Cardiac muscle cell (in vitro differentiated cells and primary cell): ENCODE measurements around the gene PIGQ. TPM values are rescaled to one million over a fixed set of nuclear protein-coding genes. Genes with fewer than 3 reads are reported as not detected.

Experiments used
- DNase-seq, 2 donors: peaks; one replicate each; pipeline versions ENCODE4 v3.0.0 to v3.0.0-alpha.2; 2010 to 2017; ENCODE audit warnings: low read depth in 1 of 2, low spot score in 1 of 2
- H3K27ac ChIP-seq: fragments of 200-600 bp; sonication (generic); 2 replicates; pipeline ENCODE4 v1.5.1; 2016
- H3K27me3 ChIP-seq: fragments of 200-600 bp; sonication (generic); 2 replicates; pipeline ENCODE4 v1.6.0; 2016; ENCODE audit warnings: control low read depth
- H3K36me3 ChIP-seq: fragments of 200-600 bp; sonication (generic); 2 replicates; pipeline ENCODE4 v1.5.1; 2016; ENCODE audit warnings: control low read depth
- H3K4me1 ChIP-seq: fragments of 200-600 bp; sonication (generic); 2 replicates; pipeline ENCODE4 v1.8.1; 2017; ENCODE audit warnings: low read depth, mild to moderate bottlenecking, mixed run types
- H3K4me3 ChIP-seq: fragments of 200-600 bp; sonication (generic); 2 replicates; pipeline ENCODE4 v1.5.1; 2016; ENCODE audit warnings: mild to moderate bottlenecking
- H3K9me3 ChIP-seq: fragments of 200-600 bp; sonication (generic); 2 replicates; pipeline ENCODE4 v1.5.1; 2017; ENCODE audit warnings: low read depth, mild to moderate bottlenecking, control low read depth
- CTCF ChIP-seq: IDR thresholded peaks from 2 replicates; pipeline ENCODE4 v1.5.1; 2012; ENCODE audit warnings: low read depth, mild to moderate bottlenecking, low read length
- polyA plus RNA-seq: library from polyadenylated mRNA; unstranded; fragments of >200 nt; fragmentation: Nextera tagmentation; extraction: Ambion mirVana; gene quantifications from 2 replicates; pipeline ENCODE4 v1.2.1, GENCODE V29; 2016
- total RNA-seq: library from RNA; depleted of rRNA; stranded (reverse); fragments of >200 nt; gene quantifications from 2 replicates; pipeline ENCODE4 v1.2.3, GENCODE V29; 2016

Gene PIGQ
- total and polyA plus RNA-seq, 2 experiments from 2014 or later = 110 to 124 TPM

DNA sequence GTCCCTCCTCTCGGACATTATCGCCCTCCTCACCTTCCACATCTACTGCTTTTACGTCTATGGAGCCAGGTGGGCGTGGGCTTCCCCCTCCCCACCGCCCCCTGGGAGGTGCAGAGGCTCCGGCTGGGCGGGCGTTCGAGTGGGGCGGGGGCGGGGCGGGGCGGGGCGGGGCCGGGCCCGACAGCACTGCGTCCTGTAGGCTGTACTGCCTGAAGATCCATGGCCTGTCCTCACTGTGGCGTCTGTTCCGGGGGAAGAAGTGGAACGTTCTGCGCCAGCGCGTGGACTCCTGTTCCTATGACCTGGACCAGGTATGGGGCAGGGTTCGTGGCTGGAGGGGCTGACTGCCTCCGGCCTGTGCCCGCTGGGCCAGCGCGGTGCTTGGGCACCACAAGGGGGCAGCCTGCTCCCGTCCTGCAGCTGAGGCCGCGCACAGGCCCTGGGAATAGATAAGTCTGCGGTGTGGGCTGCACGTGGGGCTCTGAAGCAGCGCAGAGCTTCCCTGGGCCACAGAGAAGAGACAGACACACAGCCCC, 9.2 kb downstream of the PIGQ start:
- peak; percentile 86 to 89 for DNase-seq
- TF ChIP-seq CTCF = peak; percentile 92
- Histone ChIP-seq H3K4me3 (peak overlapping the region; percentile 14), H3K27me3 (no peaks in the 10 kb centered on the region), H3K4me1 (peaks cover 6% of the 10 kb centered on the region), H3K36me3 (no peaks in the 10 kb centered on the region), H3K27ac (no peak overlapping the region), H3K9me3 (no peaks in the 10 kb centered on the region)

DNA sequence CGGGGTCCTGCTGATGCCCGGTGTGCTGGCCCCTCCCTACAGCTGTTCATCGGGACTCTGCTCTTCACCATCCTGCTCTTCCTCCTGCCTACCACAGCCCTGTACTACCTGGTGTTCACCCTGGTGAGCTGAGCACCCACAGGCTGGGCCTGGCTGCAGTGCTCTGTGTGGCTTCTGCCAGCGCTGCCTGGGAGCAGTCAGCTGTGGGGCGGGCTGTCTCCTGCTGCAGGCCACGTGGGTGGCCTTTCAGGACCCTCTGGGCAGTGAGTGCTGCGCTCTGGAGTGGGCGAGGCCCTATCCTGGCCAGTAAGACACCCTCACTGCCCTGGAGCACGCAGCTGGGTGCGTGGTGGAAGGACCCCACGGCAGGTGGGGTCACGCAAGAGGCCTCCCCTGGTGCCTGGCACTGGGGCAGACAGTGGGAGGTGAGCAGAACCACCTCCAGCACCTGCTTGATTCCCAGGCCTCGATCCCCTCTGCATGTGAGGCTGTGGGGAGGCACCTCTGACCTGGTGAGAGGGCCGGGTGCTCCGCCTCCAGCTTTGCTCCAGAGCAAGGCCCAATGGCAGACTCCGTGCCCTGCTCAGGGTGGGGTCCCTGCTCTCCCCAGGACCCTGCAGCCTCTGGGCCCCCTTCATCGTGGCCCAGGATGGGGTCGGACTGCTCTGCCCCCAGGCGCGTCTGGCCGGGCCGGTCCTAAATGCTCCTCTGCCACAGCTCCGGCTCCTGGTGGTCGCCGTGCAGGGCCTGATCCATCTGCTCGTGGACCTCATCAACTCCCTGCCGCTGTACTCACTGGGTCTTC, 10.6 kb downstream of the PIGQ start:
- H3K9me3 ChIP-seq = no peaks in the 10 kb centered on the region
- H3K4me3 ChIP-seq = no peak overlapping the region
- no peak for TF ChIP-seq CTCF
- H3K4me1 ChIP-seq = peaks cover 6% of the 10 kb centered on the region
- H3K27me3 ChIP-seq = no peaks in the 10 kb centered on the region
- no peak overlapping the region for H3K27ac ChIP-seq
- no peaks in the 10 kb centered on the region for H3K36me3 ChIP-seq
- DNase-seq = no peak

- Histone ChIP-seq H3K9me3 (no peaks in the 10 kb centered on the region), H3K4me1 (peaks cover 6% of the 10 kb centered on the region), H3K4me3 (no peak overlapping the region), H3K27me3 (no peaks in the 10 kb centered on the region), H3K27ac (no peak overlapping the region), H3K36me3 (no peaks in the 10 kb centered on the region)
- no peak for TF ChIP-seq CTCF
- DNase-seq = no peak
These were observed 11.3 kb downstream of the PIGQ start for GRCh38 chr16:580946-581498.

DNA sequence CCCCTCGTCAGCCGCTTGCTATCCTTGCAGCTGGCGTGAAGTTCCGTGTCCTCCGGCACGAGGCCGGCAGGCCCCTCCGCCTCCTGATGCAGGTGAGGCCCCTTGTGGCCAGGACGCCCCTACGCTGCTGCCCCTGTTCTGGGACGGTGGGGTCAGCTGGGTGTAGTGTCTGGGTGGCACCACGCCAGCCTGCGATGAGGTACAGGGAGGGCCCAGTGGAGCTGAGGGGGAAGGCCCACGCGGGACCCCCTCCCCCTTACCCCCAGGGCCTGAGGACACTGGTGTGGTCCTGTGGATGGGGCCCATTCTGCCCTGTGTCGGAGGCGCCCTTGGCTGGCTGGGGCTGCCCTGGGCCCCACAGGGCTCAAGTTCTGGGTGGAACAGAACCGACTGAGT, 12.4 kb downstream of the PIGQ start:
- no peaks in the 10 kb centered on the region for H3K27me3 ChIP-seq
- no peak overlapping the region for H3K4me3 ChIP-seq
- H3K27ac ChIP-seq = no peak overlapping the region
- H3K9me3 ChIP-seq = no peaks in the 10 kb centered on the region
- peaks cover 6% of the 10 kb centered on the region for H3K4me1 ChIP-seq
- H3K36me3 ChIP-seq = no peaks in the 10 kb centered on the region
- no peak for DNase-seq
- TF ChIP-seq CTCF = no peak

DNA sequence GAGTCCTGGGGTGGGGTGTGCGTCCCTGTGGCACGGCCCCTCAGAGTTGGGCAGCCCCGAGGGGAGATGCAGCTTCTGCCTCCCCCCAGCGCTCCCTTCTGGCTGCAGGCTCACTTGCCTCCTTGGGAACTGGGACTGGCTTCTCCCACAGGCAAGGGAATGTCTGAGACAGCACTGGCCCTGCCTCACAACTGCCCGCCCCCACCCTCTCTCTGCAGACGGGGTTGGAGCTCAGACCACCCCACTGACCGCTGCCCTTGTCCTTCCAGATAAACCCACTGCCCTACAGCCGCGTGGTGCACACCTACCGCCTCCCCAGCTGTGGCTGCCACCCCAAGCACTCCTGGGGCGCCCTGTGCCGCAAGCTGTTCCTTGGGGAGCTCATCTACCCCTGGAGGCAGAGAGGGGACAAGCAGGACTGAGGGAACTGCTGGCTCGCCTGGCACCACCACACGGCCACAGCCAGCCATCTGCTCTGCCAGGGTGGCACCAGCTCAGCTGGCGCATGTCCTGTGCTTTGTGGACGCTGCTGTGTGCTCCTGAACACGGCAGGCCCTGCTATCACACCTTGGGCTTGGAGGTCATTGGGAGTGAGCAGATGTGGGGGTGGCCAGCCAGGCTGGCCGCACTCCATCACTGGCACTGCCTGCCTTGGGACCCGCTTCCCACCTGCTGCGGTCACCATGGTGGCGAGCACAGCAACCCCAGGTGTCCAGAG, 13.0 kb downstream of the PIGQ start:
- no peak overlapping the region for H3K4me3 ChIP-seq
- no peaks in the 10 kb centered on the region for H3K27me3 ChIP-seq
- H3K9me3 ChIP-seq = no peaks in the 10 kb centered on the region
- DNase-seq = no peak
- H3K4me1 ChIP-seq = peaks cover 7% of the 10 kb centered on the region
- no peaks in the 10 kb centered on the region for H3K36me3 ChIP-seq
- no peak for TF ChIP-seq CTCF
- H3K27ac ChIP-seq = no peak overlapping the region
